GM19468 (cell line): ENCODE data around the gene LRRFIP2.
"Not testable (repeated sequence)": the region's sequence is repeated elsewhere in the genome, so short reads cannot be mapped to it uniquely, and the experiment has no call there.

Source experiments
- ATAC-seq: cut with Tn5 transposase; IDR thresholded peaks from one replicate; pipeline ENCODE4 v1.9.1; 2021; ENCODE audit warnings: mild to moderate bottlenecking, moderate library complexity, moderate number of reproducible peaks; ENCODE audit not compliant: unreplicated experiment; ENCODE audit errors: extremely low read depth

Gene LRRFIP2

DNA sequence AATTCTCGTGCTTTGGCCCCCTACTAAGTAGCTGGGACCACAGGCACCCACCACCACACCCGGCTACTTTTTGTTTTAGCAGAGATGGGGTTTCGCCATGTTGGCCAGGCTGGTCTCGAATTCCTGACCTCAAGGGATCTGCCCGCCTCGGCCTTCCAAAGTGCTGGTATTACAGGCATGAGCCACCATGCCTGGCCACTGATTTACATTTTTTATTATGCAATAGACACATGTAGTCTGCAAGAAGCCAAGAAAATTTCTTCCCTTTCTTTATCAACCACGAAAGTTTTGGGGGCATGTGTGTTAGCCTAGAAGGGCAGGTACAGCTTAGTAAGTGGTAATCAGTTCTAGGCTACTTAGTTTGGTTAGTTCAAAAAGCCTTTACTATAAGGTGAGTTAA, 51.1 kb downstream of the LRRFIP2 start:
- ATAC-seq = no peak

DNA sequence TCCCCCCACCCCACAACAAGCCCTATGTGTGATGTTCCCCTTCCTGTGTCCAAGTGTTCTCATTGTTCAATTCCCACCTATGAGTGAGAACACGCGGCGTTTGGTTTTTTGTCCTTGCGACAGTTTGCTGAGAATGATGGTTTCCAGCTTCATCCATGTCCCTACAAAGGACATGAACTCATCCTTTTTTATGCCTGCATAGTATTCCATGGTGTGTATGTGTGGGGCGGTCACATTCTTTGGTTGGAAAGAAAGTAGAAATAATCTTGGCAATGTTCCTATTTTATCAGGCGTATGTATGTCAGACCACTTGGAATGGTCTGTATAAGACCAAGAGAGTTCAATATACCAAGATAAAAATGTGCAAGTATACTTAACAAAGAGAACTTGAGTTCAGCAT, 52.3 kb downstream of the LRRFIP2 start:
- ATAC-seq = not testable (repeated sequence)

DNA sequence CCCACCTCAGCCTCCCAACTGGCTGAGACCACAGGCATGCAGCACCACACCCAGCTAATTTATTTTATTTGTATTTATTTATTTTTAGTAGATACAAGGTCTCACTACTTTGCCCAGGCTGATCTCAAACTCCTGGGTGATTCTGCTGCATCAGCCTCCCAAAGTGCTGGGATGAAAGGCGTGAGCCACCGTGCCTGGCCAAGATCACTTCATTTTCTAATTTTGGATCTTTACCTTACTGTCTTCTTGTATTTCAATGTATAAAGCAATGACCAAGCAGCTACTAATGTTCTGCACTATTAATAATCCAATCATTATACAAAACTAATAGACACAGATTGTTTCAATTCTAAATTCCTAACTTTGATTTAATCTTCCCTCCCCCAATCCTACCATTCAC, 56.2 kb downstream of the LRRFIP2 start:
- ATAC-seq = no peak

DNA sequence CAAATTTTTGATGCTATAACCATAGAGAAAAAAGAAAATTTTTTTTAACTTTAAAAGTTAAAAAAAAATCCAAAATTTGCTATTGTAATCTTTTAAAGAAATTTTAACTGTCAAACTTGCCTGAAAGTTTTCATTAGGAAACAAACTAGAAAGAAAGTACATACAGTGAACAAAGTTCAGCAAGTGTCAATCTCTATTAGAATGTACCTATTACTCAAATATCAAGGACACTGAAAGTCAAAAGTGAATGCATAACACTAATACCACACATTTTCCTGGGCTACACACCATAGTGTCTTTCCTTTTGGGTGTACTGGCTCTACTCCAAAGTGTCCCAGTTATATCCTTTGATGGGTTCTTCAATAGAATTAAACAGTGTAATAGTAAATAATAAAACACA, 56.8 kb downstream of the LRRFIP2 start:
- no peak for ATAC-seq

DNA sequence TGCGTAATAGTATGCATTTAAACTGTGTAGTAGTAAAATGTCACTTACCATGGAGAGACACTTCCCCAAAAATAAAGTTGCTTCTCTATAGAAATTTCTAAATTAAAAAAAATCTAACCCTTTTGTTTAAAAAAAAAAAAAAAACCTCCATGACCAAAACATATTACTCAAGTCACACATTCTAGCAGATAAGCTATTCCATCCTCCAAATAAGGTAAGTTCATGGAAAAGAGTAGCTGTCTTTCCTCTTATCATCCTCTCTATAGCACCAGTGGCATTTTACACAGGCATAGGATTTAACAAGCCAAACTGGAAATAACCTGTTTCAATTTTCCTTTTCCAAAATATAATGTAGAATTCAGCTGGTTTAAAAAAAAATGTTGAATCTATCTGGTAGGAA, 57.4 kb downstream of the LRRFIP2 start:
- ATAC-seq = no peak

DNA sequence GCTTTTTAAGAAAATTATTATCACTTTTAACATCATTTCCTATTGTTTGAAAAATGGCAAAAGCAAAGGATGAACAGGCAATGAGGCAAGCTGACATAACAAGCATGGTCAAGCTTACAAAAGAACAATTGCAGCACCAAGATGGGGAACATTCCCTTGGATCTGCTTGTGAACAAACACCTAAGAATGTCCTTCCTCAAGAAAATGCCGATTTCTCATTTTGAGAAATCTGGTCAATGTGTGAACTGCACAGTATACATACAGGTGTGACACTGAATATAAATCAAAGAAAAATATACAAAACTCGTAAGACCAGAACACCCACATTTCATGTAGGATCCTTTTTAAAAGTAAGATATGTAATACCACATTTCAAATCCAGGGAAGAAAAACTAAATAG, 58.9 kb downstream of the LRRFIP2 start:
- ATAC-seq = no peak

DNA sequence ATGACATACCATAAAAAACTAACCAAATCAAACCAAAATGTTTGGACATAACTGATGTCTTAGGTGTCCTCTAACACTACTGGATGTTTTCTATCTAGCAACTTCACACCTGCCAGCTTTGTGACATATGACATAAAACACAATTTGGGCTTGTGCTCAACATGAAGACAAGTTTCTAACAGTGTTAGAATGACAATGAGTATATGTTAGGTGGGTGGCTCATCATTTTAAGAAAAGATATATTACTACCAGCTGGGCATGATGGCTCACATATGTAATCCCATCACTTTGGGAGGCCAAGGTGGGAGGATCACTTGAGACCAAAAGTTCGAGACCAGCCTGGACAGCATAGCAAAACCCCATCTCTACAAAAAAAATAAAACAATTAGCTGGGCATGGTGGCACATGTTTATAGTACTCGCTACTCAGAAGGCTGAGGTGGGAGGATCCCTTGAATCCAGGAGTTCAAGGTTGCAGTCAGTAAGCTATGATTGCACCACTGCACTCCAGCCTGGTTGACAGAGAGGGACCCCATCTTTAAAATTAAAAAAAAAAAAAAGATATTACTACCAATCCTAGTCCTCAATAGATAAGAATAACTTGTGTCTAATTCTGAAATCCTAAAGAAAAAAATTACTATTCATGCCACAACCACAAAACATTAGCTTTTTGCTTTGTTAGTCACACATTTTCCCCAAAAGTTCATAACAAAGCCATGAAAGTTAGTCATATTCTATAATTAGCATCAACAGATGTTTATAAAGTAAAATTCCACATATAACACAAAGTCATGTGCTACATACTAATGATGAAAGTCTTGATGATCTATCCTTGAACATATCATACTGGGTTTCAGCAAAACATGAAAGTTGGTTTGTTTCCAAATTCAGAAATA, 59.9 kb downstream of the LRRFIP2 start:
- no peak for ATAC-seq

DNA sequence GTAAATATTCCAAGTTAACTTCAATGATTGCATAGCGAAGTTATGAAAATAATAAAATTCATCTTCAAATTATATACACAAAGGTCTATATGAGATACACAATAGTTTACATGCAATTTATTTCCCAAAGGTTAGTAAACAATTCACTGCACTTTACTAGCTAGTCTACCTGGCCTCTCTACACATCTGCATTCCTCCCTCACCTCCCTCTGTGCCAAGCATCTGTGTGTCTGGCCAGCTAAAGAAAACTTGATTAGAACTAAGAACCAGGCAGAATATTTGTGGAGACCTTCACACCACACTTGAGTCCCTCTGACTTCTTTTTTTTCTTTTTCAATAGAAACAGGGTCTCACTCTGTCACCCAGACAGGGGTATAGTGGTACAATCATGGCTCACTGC, 61.4 kb downstream of the LRRFIP2 start:
- no peak for ATAC-seq

DNA sequence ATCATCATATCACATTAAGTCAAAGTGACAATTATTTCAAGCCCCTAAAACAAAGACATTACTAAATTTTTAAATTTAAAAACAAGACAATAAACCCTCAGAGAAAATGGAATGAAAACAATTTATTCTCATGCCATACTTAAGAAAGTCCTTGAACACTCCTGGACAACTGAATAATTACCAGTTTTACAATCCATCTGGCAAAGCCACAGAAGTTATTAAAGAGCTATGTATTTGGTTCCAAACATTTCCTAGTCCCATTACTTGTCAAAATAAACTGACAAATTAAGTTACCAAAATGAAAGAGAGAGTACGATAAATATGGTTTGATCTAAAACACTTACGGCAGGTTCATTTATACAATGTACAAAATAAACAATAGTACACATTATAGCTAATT, 63.2 kb downstream of the LRRFIP2 start:
- ATAC-seq = no peak

DNA sequence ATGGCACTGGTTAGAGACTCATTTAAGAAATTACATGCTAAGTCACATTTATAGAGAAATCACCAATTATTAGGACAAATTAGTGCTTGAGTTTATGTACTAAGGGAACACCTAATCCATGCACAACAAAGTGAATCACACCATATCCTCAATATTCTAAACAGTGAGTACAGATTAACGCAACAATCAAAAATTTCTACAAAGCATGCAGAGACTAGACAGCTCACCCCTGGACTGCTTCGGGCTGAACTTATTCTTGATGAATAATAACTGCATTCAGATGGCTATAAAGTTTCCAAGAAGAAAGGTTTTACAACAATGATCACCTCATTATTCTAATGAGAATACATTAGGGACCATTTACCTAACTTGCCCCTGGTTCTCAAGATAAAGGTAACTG, 66.5 kb downstream of the LRRFIP2 start:
- no peak for ATAC-seq

DNA sequence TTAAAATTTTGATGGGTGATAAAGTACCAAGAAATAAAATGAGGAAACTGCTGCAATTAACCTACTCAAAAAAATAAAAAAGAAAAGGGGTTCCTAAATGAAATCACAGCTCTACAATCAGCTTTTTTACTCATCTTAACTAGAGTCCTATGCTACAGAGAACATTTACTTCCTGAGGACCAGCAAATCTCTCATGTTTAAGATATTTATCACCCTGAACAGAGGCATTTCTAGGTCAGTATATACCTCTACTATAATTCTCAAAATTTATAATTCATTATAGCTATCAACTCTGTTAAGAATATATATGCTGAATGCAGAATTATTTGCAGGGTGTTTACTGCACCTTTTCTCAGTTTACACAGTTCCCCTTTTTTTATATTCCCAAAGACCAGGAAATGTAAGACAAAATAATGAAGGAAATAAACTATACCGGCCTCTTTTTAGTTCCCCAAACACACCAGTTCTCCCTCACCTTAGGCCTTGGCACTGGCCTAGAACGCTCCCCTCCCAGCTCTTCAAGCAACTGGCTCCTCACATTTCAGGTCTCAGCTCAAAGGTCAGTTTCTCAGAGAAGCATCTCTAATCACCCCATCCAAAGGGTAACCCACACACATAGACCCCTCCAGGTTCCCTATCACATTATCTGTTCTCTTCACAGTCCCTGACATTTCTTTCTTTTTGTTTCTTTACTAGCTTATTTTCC, 71.1 kb downstream of the LRRFIP2 start:
- ATAC-seq = no peak

DNA sequence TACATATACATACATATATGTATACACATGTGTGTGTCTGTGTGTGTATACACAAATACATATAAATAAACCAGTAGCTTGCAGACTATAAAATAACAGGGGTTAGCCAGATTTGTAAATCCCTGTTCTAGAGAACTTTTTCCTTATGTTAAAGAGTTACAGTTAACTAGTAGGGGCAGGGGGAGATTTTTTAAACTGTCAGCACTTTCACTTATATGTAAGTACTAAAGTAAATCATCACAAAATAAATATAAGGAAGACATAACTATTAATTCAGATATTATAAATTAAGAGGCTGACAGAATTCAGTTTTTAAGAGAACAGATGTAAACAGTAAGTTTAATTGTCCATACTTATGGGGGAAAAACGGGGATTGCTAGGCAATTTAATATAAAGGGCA, 74.0 kb downstream of the LRRFIP2 start:
- ATAC-seq = no peak

DNA sequence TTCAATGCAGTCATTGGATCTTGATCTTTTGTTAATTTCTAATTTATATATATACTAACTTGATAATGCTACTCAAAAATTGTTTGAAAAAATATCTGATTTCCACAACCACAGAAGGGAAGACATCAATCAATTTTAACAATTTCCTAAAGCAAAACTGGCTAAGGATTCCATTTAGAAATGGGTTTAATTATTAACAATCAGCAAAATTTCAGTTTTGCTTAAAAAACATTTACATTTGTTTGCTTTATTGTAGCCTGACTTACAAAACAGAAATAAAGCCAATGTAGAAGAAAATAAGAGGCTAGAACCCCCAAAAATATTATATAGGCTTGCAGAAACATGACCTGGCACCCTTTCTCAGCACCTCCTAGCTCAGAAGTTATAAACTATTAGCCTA, 74.9 kb downstream of the LRRFIP2 start:
- ATAC-seq = no peak

DNA sequence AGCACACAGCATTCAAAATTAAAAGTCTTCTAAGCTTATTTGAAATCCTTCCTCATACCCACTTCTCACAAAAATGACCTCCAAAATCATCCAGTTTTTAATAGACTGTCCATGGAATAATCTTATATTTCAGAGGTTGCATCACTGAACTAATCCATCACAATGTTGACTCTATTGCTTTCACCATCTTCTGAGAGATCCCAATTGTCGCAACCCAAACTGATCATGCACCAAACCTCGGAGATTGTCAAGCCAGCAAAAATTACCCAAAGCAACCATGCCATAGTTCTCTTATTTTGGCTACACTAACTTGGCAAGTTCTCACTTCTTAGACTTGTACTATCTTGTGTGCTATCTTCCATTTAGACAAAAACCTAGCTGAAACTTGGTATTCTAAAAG, 75.5 kb downstream of the LRRFIP2 start:
- no peak for ATAC-seq

DNA sequence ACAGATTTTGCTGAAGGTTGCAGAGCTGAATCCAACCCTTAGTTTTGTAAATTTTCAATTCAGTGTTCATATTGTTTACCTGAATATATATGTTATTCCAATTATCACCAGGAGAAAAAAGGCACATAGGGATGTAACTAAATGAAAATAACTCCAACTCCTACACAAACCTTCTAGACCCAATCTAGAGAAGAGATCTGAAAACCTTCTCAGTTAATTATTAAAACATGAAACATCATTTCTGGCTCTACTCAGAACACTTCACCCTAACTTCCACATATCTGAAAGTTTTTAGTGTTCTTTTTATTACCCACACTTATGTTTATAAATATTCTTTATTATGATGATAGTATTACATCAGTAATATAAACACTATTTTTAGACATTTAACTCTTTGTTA, 76.6 kb downstream of the LRRFIP2 start:
- peak; percentile 39 for ATAC-seq

DNA sequence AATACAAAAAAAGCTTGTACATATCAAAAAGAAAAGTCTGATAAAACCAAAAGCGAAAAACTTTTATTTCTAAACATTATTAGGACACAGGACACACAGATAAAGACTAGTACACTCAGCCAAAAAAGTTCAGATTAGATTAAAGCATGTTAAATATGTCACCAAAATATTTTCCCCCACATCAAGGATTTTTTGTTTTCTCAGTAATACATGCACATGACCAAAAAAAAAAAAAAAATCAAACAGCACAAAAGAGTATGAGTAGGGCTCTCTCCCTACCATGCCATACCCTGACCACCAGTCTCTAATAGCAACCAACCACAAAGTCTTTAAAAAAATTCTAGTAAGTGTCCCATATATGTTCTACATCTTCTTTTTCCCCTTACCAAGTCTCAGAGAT, 77.4 kb downstream of the LRRFIP2 start:
- no peak for ATAC-seq

DNA sequence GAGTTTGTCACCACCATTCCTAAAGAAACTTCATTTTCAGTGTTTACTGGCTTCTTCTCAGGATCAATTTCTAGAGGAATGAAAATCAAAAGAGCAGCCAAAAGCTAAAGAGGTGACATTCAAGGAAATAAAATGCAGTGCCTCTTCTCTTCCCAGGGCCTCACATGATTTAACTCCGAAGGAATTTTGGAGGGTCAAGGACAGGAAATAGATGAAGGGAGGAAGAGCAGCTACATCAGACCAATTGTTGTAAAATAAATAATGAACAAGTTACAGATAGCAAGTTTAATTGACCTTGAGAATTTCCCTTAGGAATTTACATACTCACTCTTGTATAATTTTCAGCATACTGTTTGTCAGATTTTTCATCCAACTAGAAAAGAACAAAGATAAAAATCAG, 78.1 kb downstream of the LRRFIP2 start:
- ATAC-seq = no peak

DNA sequence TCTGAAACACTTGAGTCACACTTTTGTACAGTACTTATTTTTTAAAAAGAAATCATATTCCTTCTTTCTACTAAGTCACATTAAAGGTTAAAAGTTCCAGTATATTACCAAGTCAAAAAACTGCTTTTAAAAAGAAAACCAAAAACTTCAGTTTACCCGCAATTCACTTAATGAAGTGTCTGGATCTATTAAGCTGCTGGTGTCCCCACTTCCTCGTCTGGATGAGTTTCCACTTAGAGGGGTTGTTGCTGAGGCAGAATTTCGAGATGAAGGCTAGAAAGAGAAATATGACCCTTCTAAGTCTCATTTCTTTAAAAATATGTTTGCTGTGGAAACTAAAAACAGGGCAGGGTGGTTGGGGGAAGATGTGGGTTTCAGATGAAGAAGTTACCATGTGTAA, 79.7 kb downstream of the LRRFIP2 start:
- ATAC-seq = no peak

DNA sequence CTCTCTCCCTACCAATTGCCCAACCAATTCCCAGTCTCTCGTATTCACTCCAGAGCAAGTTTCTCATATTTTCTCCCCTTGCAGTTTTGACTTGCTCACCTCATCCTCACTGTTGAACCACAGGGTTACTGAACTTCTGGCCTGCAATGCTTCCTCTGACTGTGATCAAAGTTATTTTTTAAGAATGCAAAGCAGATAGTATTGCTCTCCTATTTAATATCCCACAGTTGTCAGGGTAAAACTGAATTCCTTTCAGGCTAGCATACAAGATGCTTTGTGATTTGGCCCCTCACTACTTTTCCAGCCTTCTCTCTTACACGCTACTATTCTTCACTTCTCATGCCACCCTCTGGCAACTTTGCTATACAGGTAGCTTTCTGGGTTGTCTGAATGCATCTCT, 80.9 kb downstream of the LRRFIP2 start:
- no peak for ATAC-seq

DNA sequence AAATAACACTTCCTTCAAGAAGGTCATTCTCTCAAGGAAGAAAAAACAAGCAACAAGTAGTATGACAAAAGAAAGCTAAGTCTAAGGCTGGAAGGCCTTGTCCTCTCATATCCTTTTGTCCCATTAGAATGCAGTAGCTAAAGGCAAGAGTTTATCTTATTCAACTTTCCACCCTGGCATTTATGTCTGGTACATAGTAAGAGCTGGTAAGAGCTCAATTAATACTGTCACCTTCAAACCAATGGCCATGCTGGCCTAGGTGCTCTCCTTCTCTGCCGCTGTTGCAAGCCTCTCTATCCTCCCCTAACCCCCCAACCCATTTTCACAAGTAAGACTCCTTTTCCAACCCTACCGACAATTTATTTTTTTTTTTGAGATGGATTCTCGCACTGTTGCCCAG, 81.9 kb downstream of the LRRFIP2 start:
- no peak for ATAC-seq

DNA sequence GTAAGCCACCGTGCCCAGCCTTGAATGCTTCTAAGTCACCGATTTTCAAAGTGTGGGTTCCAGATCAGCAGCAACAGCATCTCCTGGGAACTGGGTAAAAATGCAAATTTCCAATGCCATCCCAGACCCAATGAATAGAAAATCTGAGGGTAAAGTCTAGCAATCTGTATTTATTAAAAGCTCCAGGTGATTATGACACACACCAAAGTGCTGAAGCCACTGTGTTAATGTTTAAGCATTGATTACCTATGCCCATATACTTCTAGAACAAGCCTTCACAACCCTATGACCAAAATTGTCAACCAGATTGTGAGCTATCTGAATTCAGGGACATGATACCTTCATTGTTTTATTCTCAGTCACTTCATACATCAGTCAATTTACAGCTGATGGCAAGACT, 86.5 kb downstream of the LRRFIP2 start:
- no peak for ATAC-seq

DNA sequence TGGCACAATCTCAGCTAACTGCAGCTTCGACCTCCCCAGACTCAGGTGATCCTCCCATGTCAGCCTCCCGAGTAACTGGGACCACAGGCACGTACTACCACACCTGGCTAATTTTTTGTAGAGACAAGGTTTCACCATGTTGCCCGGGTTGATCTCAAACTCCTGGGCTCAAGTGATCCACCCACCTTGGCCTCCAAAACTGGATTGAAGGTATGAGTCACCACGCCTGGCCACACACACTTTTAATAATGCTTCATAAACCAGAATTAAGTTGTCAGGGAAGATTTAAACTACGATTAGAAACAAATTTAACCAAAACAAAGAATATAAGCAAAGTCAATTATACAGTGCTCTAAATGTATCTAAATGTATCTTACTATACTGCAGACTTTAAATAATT, 87.5 kb downstream of the LRRFIP2 start:
- ATAC-seq = no peak
